ENCODE measurements around the gene TMEM39A.

The TMEM39A gene

GRCh38 chr3:119400466-119400865 lies 62.9 kb downstream of the TMEM39A start:
- no peak for DNase-seq (ENCODE audit: low spot score)

- no peak for DNase-seq (ENCODE audit: low spot score)
These were observed 66.5 kb downstream of the TMEM39A start for GRCh38 chr3:119396870-119397269.

- DNase-seq (ENCODE audit: low spot score), result no peak
These were observed 67.5 kb downstream of the TMEM39A start for GRCh38 chr3:119395923-119396358.

- DNase-seq (ENCODE audit: low spot score), result no peak
These were observed 74.8 kb downstream of the TMEM39A start for GRCh38 chr3:119388577-119388976.

- no peak for DNase-seq (ENCODE audit: low spot score)
These were observed 81.3 kb downstream of the TMEM39A start for GRCh38 chr3:119382134-119382533.

- DNase-seq (ENCODE audit: low spot score), result no peak
These were observed 82.7 kb downstream of the TMEM39A start for GRCh38 chr3:119380697-119381096.
